ENCODE measurements around the gene CLCC1. TPM values are rescaled to one million over a fixed set of nuclear protein-coding genes. Genes with fewer than 3 reads are reported as not detected.

CLCC1 gene
- total RNA-seq, 1 experiment from 2014 or later = 14.3 TPM

- intact Hi-C loops (cut with micrococcal nuclease) = no loop called here
- no peak overlapping the region for H3K9ac ChIP-seq (ENCODE audit: low read length)
- H3K4me1 ChIP-seq (ENCODE audit: control insufficient read depth in 1 of 2, insufficient read depth in 2 of 2, low read length in 2 of 2) = no peaks in the 10 kb centered on the region
- H4K20me1 ChIP-seq (ENCODE audit: insufficient read depth) = 0 out of 2 replicates have a peak, but pooled peaks cover under 1% of the 10 kb centered on the region
- H3K27ac ChIP-seq (ENCODE audit: low read depth, low read length) = no peak overlapping the region
- no TSS peak for BruUV-seq (replicated peaks)
- no peaks in the 10 kb centered on the region for H3K36me3 ChIP-seq (ENCODE audit: control insufficient read depth in 1 of 2, insufficient read depth in 2 of 2, low read length in 2 of 2)
- no peak overlapping the region for H3K4me2 ChIP-seq (ENCODE audit: low read length)
- TF ChIP-seq CTCF (IDR thresholded peaks at IDR 0.05 in 2 of 3, conservative IDR thresholded peaks at IDR 0.05 in 1 of 3; ENCODE audit: borderline replicate concordance in 1 of 3, insufficient read depth in 1 of 3, low read depth in 2 of 3, low read length in 2 of 3) (no peak), YY1 (IDR thresholded peaks at IDR 0.05; ENCODE audit: extremely low read depth, insufficient replicate concordance, low read depth, low read length) (no peak), EZH2phosphoT487 (IDR thresholded peaks at IDR 0.05; ENCODE audit: borderline replicate concordance) (no peak), ZFX (IDR thresholded peaks at IDR 0.05) (no peak)
- ATAC-seq = no peak
- H3K79me2 ChIP-seq (ENCODE audit: insufficient read depth, low read length) = peaks cover 81% of the 10 kb centered on the region
- no peak overlapping the region for H2AFZ ChIP-seq (ENCODE audit: low read depth, low read length, poor library complexity, severe bottlenecking)
- H3K9me3 ChIP-seq (ENCODE audit: control insufficient read depth in 1 of 2, insufficient read depth in 1 of 2, low read depth in 1 of 2, low read length in 2 of 2) = no peaks in the 10 kb centered on the region
- H3K27me3 ChIP-seq (ENCODE audit: insufficient read depth, low read length) = no peaks in the 10 kb centered on the region
- no peak overlapping the region for H3K4me3 ChIP-seq (replicated peaks in 1 of 2; ENCODE audit: low read depth in 1 of 2, low read length in 2 of 2)
- ChIA-PET RAD21 (ENCODE audit: low non-redundant PET in 1 of 2, low total read pairs in 2 of 2, uncharacterized antibody in 2 of 2, unreplicated experiment in 2 of 2) (no interaction called here), POLR2A (no interaction called here), CTCF (interaction anchor here (0.6 kb wide), 1 partner anchor 24 kb away, joined by 3 read pairs; no protein-coding TSS in a partner anchor)
- no peak for DNase-seq (ENCODE audit: low read depth, low spot score)
- H3K9me2 ChIP-seq (ENCODE audit: insufficient read depth) = no peaks in the 10 kb centered on the region
Measured at GRCh38 chr1:108955111-108955510, 8.2 kb downstream of the CLCC1 start.

GRCh38 chr1:108953452-108953851 is 9.8 kb downstream of the CLCC1 start:
- Histone ChIP-seq H3K27ac (ENCODE audit: low read depth, low read length) (no peak overlapping the region), H3K36me3 (ENCODE audit: control insufficient read depth in 1 of 2, insufficient read depth in 2 of 2, low read length in 2 of 2) (no peaks in the 10 kb centered on the region), H3K4me1 (ENCODE audit: control insufficient read depth in 1 of 2, insufficient read depth in 2 of 2, low read length in 2 of 2) (no peaks in the 10 kb centered on the region), H2AFZ (ENCODE audit: low read depth, low read length, poor library complexity, severe bottlenecking) (no peak overlapping the region), H3K27me3 (ENCODE audit: insufficient read depth, low read length) (no peaks in the 10 kb centered on the region), H3K9ac (ENCODE audit: low read length) (no peak overlapping the region), H3K9me2 (ENCODE audit: insufficient read depth) (no peaks in the 10 kb centered on the region), H4K20me1 (ENCODE audit: insufficient read depth) (0 out of 2 replicates have a peak, but pooled peaks cover 4% of the 10 kb centered on the region), H3K79me2 (ENCODE audit: insufficient read depth, low read length) (peaks cover 88% of the 10 kb centered on the region), H3K4me3 (replicated peaks in 1 of 2; ENCODE audit: low read depth in 1 of 2, low read length in 2 of 2) (no peak overlapping the region), H3K4me2 (ENCODE audit: low read length) (no peak overlapping the region), H3K9me3 (ENCODE audit: control insufficient read depth in 1 of 2, insufficient read depth in 1 of 2, low read depth in 1 of 2, low read length in 2 of 2) (no peaks in the 10 kb centered on the region)
- ChIA-PET RAD21 (ENCODE audit: low non-redundant PET in 1 of 2, low total read pairs in 2 of 2, uncharacterized antibody in 2 of 2, unreplicated experiment in 2 of 2) (no interaction called here), POLR2A (no interaction called here), CTCF (no interaction called here)
- ATAC-seq (no peak), DNase-seq (ENCODE audit: low read depth, low spot score) (no peak)
- intact Hi-C loops (cut with micrococcal nuclease) = no loop called here
- no TSS peak for BruUV-seq (replicated peaks)
- TF ChIP-seq ZNF274 (IDR thresholded peaks at IDR 0.05; ENCODE audit: low read depth, low read length) = no peak
- no peak for TF ChIP-seq JUND (IDR thresholded peaks at IDR 0.05)
- no peak for TF ChIP-seq ELF1 (IDR thresholded peaks at IDR 0.05; ENCODE audit: borderline replicate concordance, low read depth)
- no peak for TF ChIP-seq POLR2A (IDR thresholded peaks at IDR 0.05; ENCODE audit: borderline replicate concordance, extremely low read depth, insufficient read depth, insufficient read length)
- no peak for TF ChIP-seq YY1 (IDR thresholded peaks at IDR 0.05; ENCODE audit: extremely low read depth, insufficient replicate concordance, low read depth, low read length)
- TF ChIP-seq SIN3A (IDR thresholded peaks at IDR 0.05; ENCODE audit: low read depth) = no peak
- no peak for TF ChIP-seq ZFX (IDR thresholded peaks at IDR 0.05)
- no peak for TF ChIP-seq CTCF (IDR thresholded peaks at IDR 0.05 in 2 of 3, conservative IDR thresholded peaks at IDR 0.05 in 1 of 3; ENCODE audit: borderline replicate concordance in 1 of 3, insufficient read depth in 1 of 3, low read depth in 2 of 3, low read length in 2 of 3)
- TF ChIP-seq CEBPB (IDR thresholded peaks at IDR 0.05; ENCODE audit: low read depth) = no peak
- TF ChIP-seq EZH2phosphoT487 (IDR thresholded peaks at IDR 0.05; ENCODE audit: borderline replicate concordance) = no peak
- no peak for TF ChIP-seq SP1 (IDR thresholded peaks at IDR 0.05; ENCODE audit: low read depth)
- no peak for TF ChIP-seq EGR1 (IDR thresholded peaks at IDR 0.05; ENCODE audit: low read depth)
- TF ChIP-seq SRF (IDR thresholded peaks at IDR 0.05; ENCODE audit: low read depth) = no peak
- no peak for TF ChIP-seq CBX3 (IDR thresholded peaks at IDR 0.05; ENCODE audit: low read depth)
- TF ChIP-seq ATF3 (IDR thresholded peaks at IDR 0.05) = no peak
- TF ChIP-seq EZH2 (IDR thresholded peaks at IDR 0.05) = no peak
- TF ChIP-seq POLR2AphosphoS5 (IDR thresholded peaks at IDR 0.05; ENCODE audit: low read depth, low read length) = no peak
